ENCODE measurements around the gene XPO4.

DNA sequence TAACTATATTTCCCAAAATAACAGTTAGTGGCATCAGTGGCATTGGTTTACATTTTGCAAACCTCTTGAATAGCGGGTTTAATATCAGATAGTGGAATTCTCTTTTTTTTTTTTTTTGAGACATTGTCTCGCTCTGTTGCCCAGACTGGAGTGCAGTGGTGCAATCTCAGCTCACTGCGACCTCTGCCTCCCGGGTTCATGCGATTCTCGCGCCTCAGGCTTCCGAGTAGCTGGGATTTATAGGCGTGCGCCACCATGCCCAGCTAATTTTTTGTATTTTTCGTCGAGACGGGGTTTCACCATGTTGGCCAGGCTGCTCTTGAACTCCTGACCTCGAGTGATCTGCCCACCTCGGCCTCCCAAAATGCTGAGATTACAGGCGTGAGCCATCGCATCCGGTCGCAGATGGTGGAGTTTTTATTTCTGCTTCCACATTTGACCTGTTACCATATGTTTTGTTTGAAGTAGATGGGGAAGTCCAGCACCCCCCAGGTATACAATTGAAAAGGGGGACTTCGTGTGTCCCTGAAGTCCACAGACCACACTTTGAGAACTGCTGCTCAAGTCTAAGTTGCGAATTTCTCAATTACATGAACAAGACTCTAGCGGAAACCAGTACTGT is 40.5 kb upstream of the XPO4 start:
- no peak for TF ChIP-seq POLR2AphosphoS5 (IDR thresholded peaks at IDR 0.05)
- no peak for TF ChIP-seq POLR2A (IDR thresholded peaks at IDR 0.05)
- TF ChIP-seq, protein P1, sequence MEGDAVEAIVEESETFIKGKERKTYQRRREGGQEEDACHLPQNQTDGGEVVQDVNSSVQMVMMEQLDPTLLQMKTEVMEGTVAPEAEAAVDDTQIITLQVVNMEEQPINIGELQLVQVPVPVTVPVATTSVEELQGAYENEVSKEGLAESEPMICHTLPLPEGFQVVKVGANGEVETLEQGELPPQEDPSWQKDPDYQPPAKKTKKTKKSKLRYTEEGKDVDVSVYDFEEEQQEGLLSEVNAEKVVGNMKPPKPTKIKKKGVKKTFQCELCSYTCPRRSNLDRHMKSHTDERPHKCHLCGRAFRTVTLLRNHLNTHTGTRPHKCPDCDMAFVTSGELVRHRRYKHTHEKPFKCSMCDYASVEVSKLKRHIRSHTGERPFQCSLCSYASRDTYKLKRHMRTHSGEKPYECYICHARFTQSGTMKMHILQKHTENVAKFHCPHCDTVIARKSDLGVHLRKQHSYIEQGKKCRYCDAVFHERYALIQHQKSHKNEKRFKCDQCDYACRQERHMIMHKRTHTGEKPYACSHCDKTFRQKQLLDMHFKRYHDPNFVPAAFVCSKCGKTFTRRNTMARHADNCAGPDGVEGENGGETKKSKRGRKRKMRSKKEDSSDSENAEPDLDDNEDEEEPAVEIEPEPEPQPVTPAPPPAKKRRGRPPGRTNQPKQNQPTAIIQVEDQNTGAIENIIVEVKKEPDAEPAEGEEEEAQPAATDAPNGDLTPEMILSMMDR (IDR thresholded peaks at IDR 0.05), result no peak

Data from suprapubic skin (tissue), 4 donors.